ENCODE data around the gene TMEM109.

The TMEM109 gene

GRCh38 chr11:60970369-60970774, 56.4 kb downstream of the TMEM109 start:
- no peak overlapping the region for H3K4me3 ChIP-seq (ENCODE audit: severe bottlenecking)
- H3K27ac ChIP-seq (ENCODE audit: poor library complexity, severe bottlenecking), result no peak overlapping the region
- DNase-seq (ENCODE audit: low spot score), result no peak
- TF ChIP-seq, protein P1, sequence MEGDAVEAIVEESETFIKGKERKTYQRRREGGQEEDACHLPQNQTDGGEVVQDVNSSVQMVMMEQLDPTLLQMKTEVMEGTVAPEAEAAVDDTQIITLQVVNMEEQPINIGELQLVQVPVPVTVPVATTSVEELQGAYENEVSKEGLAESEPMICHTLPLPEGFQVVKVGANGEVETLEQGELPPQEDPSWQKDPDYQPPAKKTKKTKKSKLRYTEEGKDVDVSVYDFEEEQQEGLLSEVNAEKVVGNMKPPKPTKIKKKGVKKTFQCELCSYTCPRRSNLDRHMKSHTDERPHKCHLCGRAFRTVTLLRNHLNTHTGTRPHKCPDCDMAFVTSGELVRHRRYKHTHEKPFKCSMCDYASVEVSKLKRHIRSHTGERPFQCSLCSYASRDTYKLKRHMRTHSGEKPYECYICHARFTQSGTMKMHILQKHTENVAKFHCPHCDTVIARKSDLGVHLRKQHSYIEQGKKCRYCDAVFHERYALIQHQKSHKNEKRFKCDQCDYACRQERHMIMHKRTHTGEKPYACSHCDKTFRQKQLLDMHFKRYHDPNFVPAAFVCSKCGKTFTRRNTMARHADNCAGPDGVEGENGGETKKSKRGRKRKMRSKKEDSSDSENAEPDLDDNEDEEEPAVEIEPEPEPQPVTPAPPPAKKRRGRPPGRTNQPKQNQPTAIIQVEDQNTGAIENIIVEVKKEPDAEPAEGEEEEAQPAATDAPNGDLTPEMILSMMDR (IDR thresholded peaks at IDR 0.05; ENCODE audit: poor library complexity, severe bottlenecking), result peak; percentile 80
- no peaks in the 10 kb centered on the region for H3K4me1 ChIP-seq (ENCODE audit: insufficient read depth, poor library complexity, severe bottlenecking)
- H3K9me3 ChIP-seq (ENCODE audit: severe bottlenecking), result no peaks in the 10 kb centered on the region
- no peaks in the 10 kb centered on the region for H3K36me3 ChIP-seq (ENCODE audit: low read depth)
- ATAC-seq (ENCODE audit: low read depth), result peak; percentile 68; the same call in 1 of the 3 replicates
- no peaks in the 10 kb centered on the region for H3K27me3 ChIP-seq (ENCODE audit: insufficient read depth, poor library complexity, severe bottlenecking)

DNA sequence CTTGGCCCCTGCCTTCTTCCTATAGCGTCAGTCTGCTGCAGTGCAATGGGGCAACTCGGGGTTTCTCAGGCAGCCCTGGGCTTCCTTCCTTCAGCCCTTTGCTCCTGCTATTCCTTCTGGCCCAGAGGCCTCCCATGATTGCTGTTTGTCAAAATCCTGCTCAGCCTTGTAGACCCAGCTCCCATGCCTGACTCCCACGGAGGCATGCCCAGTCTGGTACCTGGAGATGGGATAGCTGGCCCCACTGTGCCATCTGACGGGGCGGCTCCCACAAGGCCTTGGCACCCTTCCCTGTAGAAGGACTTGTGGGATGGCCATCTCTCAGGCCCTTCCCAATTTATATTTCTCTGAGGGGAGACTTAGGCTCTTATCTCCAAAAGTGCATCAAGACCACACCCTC, 56.9 kb downstream of the TMEM109 start:
- H3K27ac ChIP-seq (ENCODE audit: poor library complexity, severe bottlenecking), result no peak overlapping the region
- no peak for DNase-seq (ENCODE audit: low spot score)
- no peaks in the 10 kb centered on the region for H3K9me3 ChIP-seq (ENCODE audit: severe bottlenecking)
- no peaks in the 10 kb centered on the region for H3K36me3 ChIP-seq (ENCODE audit: low read depth)
- no peaks in the 10 kb centered on the region for H3K27me3 ChIP-seq (ENCODE audit: insufficient read depth, poor library complexity, severe bottlenecking)
- no peak overlapping the region for H3K4me3 ChIP-seq (ENCODE audit: severe bottlenecking)
- TF ChIP-seq, protein P1 (IDR thresholded peaks at IDR 0.05; ENCODE audit: poor library complexity, severe bottlenecking), result no peak
- no peak for ATAC-seq (ENCODE audit: low read depth)
- no peaks in the 10 kb centered on the region for H3K4me1 ChIP-seq (ENCODE audit: insufficient read depth, poor library complexity, severe bottlenecking)

- Histone ChIP-seq H3K4me3 (ENCODE audit: severe bottlenecking) (no peak within 1 kb of the TSS), H3K4me1 (ENCODE audit: insufficient read depth, poor library complexity, severe bottlenecking) (no peaks in the 10 kb centered on the region), H3K9me3 (ENCODE audit: severe bottlenecking) (no peaks in the 10 kb centered on the region), H3K36me3 (ENCODE audit: low read depth) (no peaks in the 10 kb centered on the region), H3K27ac (ENCODE audit: poor library complexity, severe bottlenecking) (no peak within 1 kb of the TSS), H3K27me3 (ENCODE audit: insufficient read depth, poor library complexity, severe bottlenecking) (no peaks in the 10 kb centered on the region)
- TF ChIP-seq, protein P1 (IDR thresholded peaks at IDR 0.05; ENCODE audit: poor library complexity, severe bottlenecking), result no peak
- no peak for ATAC-seq (ENCODE audit: low read depth)
- DNase-seq (ENCODE audit: low spot score), result no peak
Observed at GRCh38 chr11:60971520-60971919, 57.6 kb downstream of the TMEM109 start, which contains the start of gene CD6. Gene CD6, plus strand, starts transcription at chr11:60971680. Its CDS starts 186 bp downstream, at chr11:60971866.

DNA sequence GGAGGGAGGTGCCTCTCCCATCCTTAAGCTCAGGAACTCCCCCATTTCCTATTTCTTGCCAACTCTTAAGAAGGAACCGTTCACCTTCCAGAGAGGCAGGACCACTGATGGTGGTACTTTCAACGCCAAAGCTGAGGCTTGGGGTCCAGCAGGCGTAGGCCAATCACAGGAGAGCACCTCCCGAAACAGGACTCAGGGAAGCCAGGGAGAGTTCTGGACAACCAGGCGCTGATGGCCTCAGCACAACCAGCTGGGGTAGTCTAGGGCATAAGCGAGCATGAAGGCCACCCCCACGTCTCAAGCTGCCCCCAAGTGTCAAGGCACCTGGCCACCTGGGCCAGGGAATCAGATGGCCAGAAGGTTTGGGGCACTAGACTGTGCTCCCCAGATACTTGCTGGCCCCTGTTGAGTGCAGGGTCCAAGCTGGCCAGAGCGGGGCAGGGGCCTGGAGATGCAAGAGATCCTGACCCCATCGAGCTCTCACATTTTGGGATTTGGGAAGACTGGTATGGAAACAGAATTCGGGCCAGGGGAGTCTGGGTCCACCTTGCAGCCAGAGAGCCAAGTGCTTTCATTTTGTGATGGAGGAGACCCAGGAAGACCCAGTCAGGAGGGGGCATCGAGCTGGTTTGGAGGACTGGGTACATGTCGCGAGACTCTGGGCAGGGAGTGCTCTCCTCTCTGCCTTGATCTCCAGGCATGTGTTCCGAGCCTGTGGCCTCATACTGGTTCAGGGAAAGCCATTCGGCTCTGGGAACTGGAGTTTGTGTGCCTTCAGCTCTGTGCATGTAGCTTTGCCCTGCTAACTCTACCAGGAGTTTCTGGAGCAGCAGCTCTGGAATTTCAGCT, 58.4 kb downstream of the TMEM109 start:
- Histone ChIP-seq H3K9me3 (ENCODE audit: severe bottlenecking) (no peaks in the 10 kb centered on the region), H3K27me3 (ENCODE audit: insufficient read depth, poor library complexity, severe bottlenecking) (no peaks in the 10 kb centered on the region), H3K36me3 (ENCODE audit: low read depth) (no peaks in the 10 kb centered on the region), H3K27ac (ENCODE audit: poor library complexity, severe bottlenecking) (no peak overlapping the region), H3K4me1 (ENCODE audit: insufficient read depth, poor library complexity, severe bottlenecking) (no peaks in the 10 kb centered on the region), H3K4me3 (ENCODE audit: severe bottlenecking) (no peak overlapping the region)
- TF ChIP-seq, protein P1 (IDR thresholded peaks at IDR 0.05; ENCODE audit: poor library complexity, severe bottlenecking), result no peak
- peak; percentile 28 for DNase-seq (ENCODE audit: low spot score)
- ATAC-seq (ENCODE audit: low read depth), result no peak
